ENCODE results near the gene USH2A.

Gene USH2A

GRCh38 chr1:215923129-215923824 lies 500.0 kb downstream of the USH2A start:
- no peak for DNase-seq

DNA sequence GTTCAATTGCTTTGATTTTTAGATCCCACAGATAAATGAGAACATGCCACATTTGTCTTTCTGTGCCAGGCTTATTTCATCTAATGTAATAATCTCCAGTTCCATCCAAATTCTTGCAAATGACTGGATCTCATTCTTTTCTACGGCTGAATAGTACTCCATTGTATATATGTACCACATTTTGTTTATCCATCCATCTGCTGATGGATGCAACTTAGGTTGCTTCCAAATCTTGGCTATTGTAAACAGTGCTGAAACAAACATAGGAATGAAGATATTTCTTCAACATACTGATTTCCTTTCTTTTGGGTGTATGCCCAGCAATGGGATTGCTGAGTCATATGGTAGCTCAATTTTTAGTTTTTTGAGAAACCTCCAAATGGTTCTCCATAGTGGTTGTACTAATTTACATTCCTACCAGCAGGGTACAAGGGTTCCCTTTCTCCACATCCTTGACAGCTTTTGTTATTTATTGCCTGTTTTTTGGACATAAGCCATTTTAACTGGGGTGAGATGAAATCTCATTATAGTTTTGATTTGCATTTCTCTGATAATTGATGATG lies 511.8 kb downstream of the USH2A start:
- no peak for DNase-seq

GRCh38 chr1:215905493-215906115 lies 517.6 kb downstream of the USH2A start:
- DNase-seq, result no peak

DNA sequence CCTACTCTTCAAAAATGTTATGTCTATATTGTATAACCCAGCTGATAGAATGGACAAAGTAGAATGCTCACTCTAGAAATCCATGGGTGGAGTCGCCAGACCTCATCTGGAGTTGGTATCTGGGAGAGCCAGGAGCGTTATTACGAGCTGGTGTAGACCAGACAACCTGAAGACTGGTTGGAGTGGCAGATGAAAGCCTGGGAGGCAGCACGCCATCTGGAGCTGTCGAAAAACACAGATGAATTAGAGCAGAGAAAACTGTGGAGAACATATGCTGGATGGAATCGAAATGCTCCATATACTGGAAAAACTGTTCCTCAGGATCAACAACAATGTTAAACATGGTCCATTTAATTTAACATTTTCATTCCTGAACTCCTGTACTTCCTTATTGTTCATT lies 522.6 kb downstream of the USH2A start:
- no peak for DNase-seq

DNA sequence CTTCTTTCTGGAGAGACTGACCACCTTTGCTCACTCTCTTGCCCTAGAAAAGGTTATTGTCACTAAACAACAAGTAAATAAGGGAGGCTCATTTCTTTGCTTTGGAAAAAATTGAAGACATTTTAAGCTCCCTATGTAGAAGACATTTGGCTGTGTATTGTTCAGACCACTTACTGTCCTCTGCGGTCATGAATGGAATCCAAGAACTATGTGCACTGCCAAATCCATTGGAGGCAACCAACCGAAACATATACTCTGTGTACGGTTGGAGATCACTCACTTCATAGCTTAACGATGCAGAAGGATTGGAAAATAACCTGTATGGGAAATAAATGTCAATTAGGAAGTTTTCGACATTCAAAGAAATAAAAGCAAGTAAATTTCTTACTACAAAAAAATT lies 523.3 kb downstream of the USH2A start:
- DNase-seq, result no peak

- no peak for DNase-seq
Observed at GRCh38 chr1:215895893-215896292, 527.4 kb downstream of the USH2A start.

DNA sequence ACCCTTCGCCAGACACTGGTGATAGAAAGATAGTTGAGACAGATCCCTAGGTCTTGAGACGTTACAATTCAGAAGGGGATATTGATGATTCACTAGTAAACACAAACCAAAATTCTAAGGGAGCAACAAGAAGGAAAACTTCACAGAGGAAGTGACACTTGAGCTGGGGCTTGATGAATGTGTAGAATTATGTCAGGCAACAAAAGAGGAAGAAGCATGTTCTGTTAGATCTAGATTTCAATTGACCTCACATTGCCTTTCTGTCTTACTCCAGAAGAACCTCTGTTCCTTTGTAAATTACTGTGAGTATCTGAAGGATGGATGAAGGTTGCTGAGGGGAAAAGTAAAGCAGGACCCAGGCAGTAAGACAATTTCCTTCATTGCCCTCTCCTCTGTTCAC lies 528.0 kb downstream of the USH2A start:
- no peak for DNase-seq

DNA sequence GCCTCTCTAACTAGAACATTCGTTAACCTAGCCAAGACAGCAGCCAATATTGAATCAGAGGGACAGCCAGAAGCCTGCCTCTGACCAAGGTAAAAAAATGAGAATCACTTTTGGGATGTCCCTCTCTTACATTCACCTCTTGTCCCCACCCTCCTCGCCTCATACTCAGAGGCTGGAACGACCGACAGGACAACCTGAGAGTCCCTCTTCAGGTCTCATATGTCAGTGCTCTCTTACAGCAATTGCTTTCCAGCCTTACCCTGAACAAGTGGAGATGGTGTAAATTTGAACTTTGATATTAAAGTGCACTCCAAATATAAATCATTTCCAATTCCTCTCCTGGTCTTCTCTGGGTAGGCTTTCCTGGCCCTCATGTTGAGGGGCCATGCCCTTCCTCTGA lies 528.6 kb downstream of the USH2A start:
- no peak for DNase-seq

DNA sequence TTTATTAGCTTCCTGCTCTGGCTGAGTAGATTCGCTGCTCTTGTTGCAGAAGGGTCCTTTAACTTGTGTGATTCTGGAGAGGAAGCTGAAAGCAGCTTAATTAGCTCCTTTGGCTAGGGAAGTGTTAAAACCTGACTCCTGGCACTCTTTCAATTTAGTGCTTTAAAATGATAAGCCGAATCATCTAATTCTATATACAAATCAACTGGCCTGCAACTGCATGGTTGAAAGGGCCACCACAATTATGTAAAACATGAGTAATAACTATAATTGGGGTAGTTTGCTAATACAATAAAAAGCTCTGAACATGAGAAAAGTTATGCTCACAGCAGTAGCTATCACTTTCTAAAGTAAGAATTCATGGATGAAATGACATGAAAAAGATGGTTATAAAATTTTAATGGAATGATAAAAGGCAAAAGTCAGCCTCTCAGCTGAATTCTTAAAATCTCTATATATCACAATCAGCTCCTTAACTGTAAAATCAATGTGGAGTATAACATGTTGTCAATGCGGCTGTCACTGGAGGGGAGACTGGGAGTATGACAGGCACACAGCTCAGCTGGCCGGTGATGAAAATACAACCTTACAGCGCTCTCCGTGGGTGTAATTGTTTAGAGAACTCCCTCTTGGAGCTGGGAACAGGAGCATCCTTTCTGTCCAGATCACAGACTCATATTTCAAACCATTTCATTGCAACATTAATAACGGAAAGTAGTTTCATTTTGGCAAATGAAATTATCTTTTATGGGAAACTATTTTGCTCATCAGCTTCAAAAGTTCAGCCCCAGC lies 531.8 kb downstream of the USH2A start:
- DNase-seq, result no peak

GRCh38 chr1:215890438-215890837 lies 532.8 kb downstream of the USH2A start:
- DNase-seq, result no peak

DNA sequence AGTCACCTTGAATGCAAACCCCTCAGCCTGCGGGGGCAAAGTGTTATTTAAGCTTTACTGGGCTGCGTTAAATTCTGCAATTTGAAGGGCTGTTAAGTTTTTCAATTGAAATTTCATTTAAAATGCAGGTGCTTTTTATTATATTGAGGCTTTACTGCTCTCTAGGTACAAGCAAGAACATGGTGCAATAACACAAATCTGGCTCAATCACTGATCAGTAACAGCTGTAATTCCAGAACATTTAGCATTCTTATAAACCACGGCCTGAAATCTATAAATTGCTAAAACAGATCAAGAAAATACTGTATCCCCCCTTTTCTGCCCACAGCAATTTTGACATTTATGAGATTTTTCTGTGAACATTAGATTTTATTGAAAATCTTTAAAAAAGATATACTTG lies 533.4 kb downstream of the USH2A start:
- DNase-seq, result no peak

GRCh38 chr1:215888159-215888558 lies 535.1 kb downstream of the USH2A start:
- no peak for DNase-seq

GRCh38 chr1:215887627-215888026 lies 535.6 kb downstream of the USH2A start:
- DNase-seq, result no peak

DNA sequence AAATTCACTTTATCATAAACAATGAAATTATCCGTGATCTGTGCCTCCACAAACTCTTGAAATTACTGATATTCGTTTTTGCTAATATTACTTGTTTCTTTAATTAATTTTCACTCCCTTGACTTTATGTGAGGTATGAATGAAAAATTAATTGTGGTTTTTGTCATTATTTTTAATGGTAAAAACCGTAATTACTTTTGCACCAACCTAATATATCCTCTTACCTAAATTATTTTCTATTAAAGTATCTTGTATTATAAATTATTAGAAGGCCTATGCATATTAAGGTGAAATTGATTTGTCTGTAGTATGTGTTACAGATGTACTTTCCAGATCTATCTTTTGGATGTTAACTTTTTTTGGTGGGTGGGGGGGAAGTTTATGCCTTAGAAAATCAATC lies 540.2 kb downstream of the USH2A start:
- DNase-seq, result no peak

DNA sequence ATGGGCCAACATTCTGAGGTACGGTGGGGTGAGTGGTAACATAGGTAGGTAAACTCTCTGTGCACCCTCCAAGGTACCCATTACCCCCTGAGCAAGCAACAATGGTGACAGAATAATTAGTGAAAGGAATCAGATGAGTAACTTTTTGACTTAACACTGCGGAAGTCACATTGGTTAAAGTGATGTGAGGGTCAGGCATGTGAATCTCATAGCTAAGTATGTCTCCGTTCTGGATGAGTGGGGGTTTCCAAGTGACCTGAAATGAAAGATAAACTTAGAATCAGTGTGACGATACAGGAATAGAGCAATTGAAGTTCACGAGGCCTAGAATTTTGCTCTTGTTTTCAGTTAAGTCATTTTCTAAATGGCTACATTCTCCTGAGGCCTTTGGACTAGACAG lies 544.4 kb downstream of the USH2A start:
- no peak for DNase-seq

- no peak for DNase-seq
Observed at GRCh38 chr1:215878128-215878527, 545.1 kb downstream of the USH2A start.

DNA sequence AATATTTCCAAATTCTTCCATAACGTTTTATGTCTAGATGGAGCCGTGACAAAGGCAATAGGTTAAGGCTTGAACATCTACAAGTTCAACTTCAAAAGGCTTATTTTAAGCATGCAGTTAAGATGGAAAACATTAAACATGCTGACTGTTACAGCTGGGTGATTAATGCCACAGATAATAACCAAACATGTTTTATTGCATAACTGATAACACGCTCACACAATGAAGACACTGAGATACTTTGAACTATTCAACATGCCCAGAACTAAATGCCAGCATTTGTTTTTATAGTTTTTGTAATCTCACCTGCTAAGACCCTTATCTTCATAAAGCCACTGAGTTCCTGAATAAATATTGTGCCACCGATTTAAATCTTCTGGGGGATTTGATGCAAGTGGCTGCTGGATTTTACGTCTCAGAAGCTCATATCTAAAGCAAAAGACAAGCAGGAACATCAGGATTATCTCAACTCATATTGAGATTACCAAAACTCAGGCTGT lies 545.7 kb downstream of the USH2A start:
- no peak for DNase-seq

- DNase-seq, result no peak
Observed at GRCh38 chr1:215875712-215876111, 547.5 kb downstream of the USH2A start.

DNA sequence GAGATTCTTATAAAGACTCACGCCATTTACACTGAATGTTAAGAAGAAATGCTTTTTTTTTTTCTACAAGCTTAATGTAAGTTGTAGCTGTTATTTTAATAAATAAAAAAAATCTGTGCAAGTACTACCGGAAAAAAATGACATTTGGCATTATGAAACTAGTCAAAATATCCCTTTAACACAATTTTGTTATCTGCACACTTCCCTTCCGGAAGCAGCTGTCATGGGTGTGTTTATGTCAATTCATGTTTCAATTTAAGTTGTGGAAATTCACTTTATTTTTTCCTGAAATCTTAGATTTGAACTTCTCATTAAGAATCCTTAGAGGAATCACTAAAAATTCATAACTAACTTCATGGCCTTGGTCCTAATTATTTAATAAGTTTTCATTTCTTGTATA lies 548.0 kb downstream of the USH2A start:
- no peak for DNase-seq

DNA sequence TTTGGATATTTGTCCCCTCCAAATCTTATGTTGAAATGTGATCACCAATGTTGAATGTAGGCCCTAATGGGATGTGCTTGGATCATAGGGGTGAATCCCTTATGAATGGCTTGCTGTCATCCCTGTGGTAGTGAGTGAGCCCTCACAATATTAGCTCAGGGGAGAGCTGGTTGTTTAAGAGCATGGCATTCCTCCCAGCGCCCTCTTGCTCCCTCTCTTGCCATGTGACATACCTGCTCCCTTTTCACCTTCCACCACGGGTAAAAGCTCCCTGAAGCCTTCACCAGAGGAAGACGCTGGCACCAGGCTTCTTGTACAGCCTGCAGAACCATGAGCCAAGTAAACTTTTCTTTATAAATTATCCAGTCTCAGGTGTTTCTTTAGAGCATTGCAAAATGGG lies 550.6 kb downstream of the USH2A start:
- DNase-seq, result no peak

DNA sequence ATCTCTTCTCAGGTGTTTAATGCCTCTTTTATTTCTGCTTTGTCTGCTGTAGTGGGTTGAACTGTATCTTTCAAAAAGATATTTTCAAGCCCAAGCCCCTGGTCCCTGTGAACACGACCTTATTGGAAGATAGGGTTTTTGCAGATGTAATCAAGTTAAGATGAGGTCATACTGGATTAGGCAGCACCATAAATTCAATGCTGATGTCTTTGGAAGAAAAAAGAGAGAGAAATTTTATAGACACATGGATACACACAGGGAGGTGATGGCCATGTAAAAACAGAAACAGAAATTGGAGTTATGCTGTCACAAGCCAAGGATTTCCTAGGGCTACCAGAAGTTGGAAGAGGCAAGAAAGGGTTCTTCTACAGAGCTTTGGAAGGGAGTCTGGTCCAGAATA lies 554.7 kb downstream of the USH2A start:
- DNase-seq, result no peak

- no peak for DNase-seq
Observed at GRCh38 chr1:215865060-215865459, 558.2 kb downstream of the USH2A start.

DNA sequence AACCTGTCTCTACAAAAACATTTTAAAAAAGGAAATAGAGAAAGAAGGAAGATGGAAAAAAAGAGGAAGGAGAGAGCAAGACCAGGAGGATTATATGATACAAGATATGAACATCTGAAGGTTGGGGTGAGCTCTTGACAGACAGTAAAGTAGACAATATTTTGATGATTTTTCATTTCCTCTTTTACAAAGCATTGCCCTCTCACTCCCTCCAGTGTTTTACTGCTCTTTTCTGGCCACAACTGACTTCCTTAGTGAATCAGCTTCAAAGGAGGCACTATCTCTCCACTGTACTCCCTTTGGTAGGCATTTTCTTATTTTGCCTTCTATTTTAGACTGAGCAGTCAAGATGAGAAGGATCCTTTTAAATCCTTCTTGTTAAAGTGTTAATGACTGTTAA lies 559.5 kb downstream of the USH2A start:
- no peak for DNase-seq

DNA sequence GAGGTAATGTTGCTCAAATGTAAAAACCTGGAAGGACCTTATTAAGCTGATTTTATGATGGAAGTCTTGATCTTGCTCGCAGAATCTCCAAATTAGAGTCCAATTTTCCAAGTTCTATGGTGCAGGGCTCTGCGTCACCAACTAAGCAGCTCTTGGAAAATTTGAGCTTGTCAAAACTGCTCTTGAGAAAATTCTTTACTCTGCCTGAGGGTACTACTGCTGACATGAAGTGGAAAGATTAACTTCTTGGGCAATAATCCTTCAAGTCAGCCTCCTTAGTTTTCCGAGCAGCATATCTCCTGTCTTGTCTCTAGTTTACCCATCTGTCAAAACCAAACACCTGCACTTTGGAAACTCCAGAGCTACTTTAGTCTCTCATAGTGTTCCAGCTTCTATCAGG lies 562.4 kb downstream of the USH2A start:
- DNase-seq, result no peak

Measured in NCI-H2029 (cell line).